IMR-90 (cell line): ENCODE results near the gene CYP4B1. TPM values are rescaled to one million over a fixed set of nuclear protein-coding genes. Genes with fewer than 3 reads are reported as not detected.

Source experiments
- ATAC-seq: fragments of 200-7000 bp; cut with Tn5 transposase; 2 replicates; pipeline ENCODE4 v1.9.1; 2020; ENCODE audit warnings: low read depth, mild to moderate bottlenecking, moderate library complexity
- BruUV-seq: library from RNA; stranded (reverse); fragments of 400-500 nt; replicated peaks from 2 replicates; lab custom pipeline; 2021; lab: Mats Ljungman, UMichigan
- CTCF ChIA-PET: fragments of 300-600 bp; formaldehyde crosslinking; extraction: SDS; loops from one replicate; lab custom pipeline; 2021; ENCODE audit warnings: antibody characterized with exemption; lab: Yijun Ruan, JAX
- POLR2A ChIA-PET: fragments of 300-600 bp; sonication (Branson Sonifier 250); formaldehyde crosslinking; loops from one replicate; lab custom pipeline; 2022; ENCODE audit warnings: antibody characterized with exemption; ENCODE audit not compliant: unreplicated experiment; lab: Charles Lee
- DNase-seq: peaks from one replicate; pipeline ENCODE4 v3.0.0; 2013
- H2AFZ ChIP-seq: replicated peaks from 2 replicates; pipeline ENCODE3; 2013; ENCODE audit warnings: low read length, mild to moderate bottlenecking; ENCODE audit not compliant: poor library complexity
- H2AK5ac ChIP-seq: 2 replicates; pipeline ENCODE4 v1.6.1; 2013; ENCODE audit warnings: low read depth, low read length, inconsistent platforms
- H2AK9ac ChIP-seq: replicated peaks from 2 replicates; pipeline ENCODE3; 2013; ENCODE audit warnings: mild to moderate bottlenecking, low read depth, low read length, moderate library complexity; ENCODE audit not compliant: poor library complexity
- H2BK120ac ChIP-seq: 2 replicates; pipeline ENCODE4 v1.6.1; 2013; ENCODE audit warnings: low read depth, low read length, inconsistent platforms
- H2BK15ac ChIP-seq: 3 replicates; pipeline ENCODE4 v1.6.1; 2013; ENCODE audit warnings: low read depth, low read length, inconsistent platforms
- H2BK20ac ChIP-seq: 2 replicates; pipeline ENCODE4 v1.6.1; 2013; ENCODE audit warnings: low read depth, mild to moderate bottlenecking, inconsistent platforms, low read length, moderate library complexity
- H2BK5ac ChIP-seq: 2 replicates; pipeline ENCODE4 v1.6.1; 2013; ENCODE audit warnings: mild to moderate bottlenecking, low read depth, low read length, inconsistent platforms; ENCODE audit not compliant: poor library complexity, severe bottlenecking
- H3K14ac ChIP-seq: replicated peaks from 2 replicates; pipeline ENCODE4 v1.6.1; 2013; ENCODE audit warnings: low read depth, low read length, inconsistent platforms
- H3K18ac ChIP-seq: 2 replicates; pipeline ENCODE4 v1.6.1; 2013; ENCODE audit warnings: low read depth, low read length, control low read depth
- H3K23ac ChIP-seq: 2 replicates; pipeline ENCODE4 v1.6.1; 2013; ENCODE audit warnings: low read depth, low read length, inconsistent platforms
- H3K27ac ChIP-seq: 2 replicates; pipeline ENCODE4 v1.5.1; 2013; ENCODE audit warnings: mild to moderate bottlenecking, control low read depth, low read length; ENCODE audit not compliant: insufficient read depth
- H3K27me3 ChIP-seq: 2 replicates; pipeline ENCODE4 v1.6.1; 2013; ENCODE audit warnings: low read length; ENCODE audit not compliant: control insufficient read depth, insufficient read depth
- H3K36me3 ChIP-seq: 2 replicates; pipeline ENCODE4 v1.6.1; 2013; ENCODE audit warnings: low read length, mixed read lengths; ENCODE audit not compliant: control insufficient read depth, insufficient read depth
- H3K4ac ChIP-seq: 2 replicates; pipeline ENCODE4 v1.6.1; 2013; ENCODE audit warnings: low read depth, low read length, inconsistent platforms
- H3K4me1 ChIP-seq: 2 replicates; pipeline ENCODE4 v1.6.1; 2013; ENCODE audit warnings: low read length, mixed read lengths; ENCODE audit not compliant: control insufficient read depth, insufficient read depth
- H3K4me2 ChIP-seq: 2 replicates; pipeline ENCODE4 v1.6.1; 2013; ENCODE audit warnings: low read depth, mild to moderate bottlenecking, control low read depth, low read length, moderate library complexity
- H3K4me3 ChIP-seq: 2 replicates; pipeline ENCODE4 v1.5.1; 2013; ENCODE audit warnings: low read depth, mild to moderate bottlenecking, control low read depth, low read length, moderate library complexity; ENCODE audit not compliant: insufficient read depth
- H3K56ac ChIP-seq: 2 replicates; pipeline ENCODE4 v1.6.1; 2013; ENCODE audit warnings: low read length, inconsistent platforms; ENCODE audit not compliant: insufficient read depth; ENCODE audit errors: extremely low read depth
- H3K79me1 ChIP-seq, 2 experiments: 2 replicates each; pipeline ENCODE4 v1.6.1; 2013; ENCODE audit warnings: low read length in 2 of 2, inconsistent platforms in 1 of 2, low read depth in 1 of 2
- H3K9ac ChIP-seq: 2 replicates; pipeline ENCODE4 v1.6.1; 2013; ENCODE audit warnings: low read depth, low read length, control low read depth
- H3K9me1 ChIP-seq: 2 replicates; pipeline ENCODE4 v1.6.1; 2013; ENCODE audit warnings: low read length, inconsistent platforms; ENCODE audit not compliant: insufficient read depth
- H3K9me3 ChIP-seq: 2 replicates; pipeline ENCODE4 v1.6.1; 2013; ENCODE audit warnings: low read length; ENCODE audit not compliant: control insufficient read depth, insufficient read depth
- H4K20me1 ChIP-seq: 2 replicates; pipeline ENCODE4 v1.6.1; 2013; ENCODE audit warnings: low read length, inconsistent platforms; ENCODE audit not compliant: insufficient read depth
- H4K5ac ChIP-seq: 2 replicates; pipeline ENCODE4 v1.6.1; 2013; ENCODE audit warnings: mild to moderate bottlenecking, low read depth, low read length, control low read depth
- H4K8ac ChIP-seq, 2 experiments: 2 replicates each; pipeline ENCODE4 v1.6.1; 2013; ENCODE audit warnings: low read depth in 2 of 2, low read length in 2 of 2, control low read depth in 1 of 2, inconsistent platforms in 1 of 2
- H4K91ac ChIP-seq: 2 replicates; pipeline ENCODE4 v1.6.1; 2013; ENCODE audit warnings: low read depth, low read length, inconsistent platforms; ENCODE audit not compliant: insufficient read depth
- BHLHE40 ChIP-seq: fragments of 150-350 bp; IDR thresholded peaks from 2 replicates; pipeline ENCODE4 v1.6.1; 2016; ENCODE audit warnings: mild to moderate bottlenecking, low read depth, low read length
- CEBPB ChIP-seq: IDR thresholded peaks from 2 replicates; pipeline ENCODE4 v1.6.1; 2012; ENCODE audit warnings: low read depth, low read length, improper control_type of control experiment
- CHD1 ChIP-seq: IDR thresholded peaks from 2 replicates; pipeline ENCODE4 v1.6.1; 2012; ENCODE audit warnings: low read depth, low read length, improper control_type of control experiment
- CTCF ChIP-seq: conservative IDR thresholded peaks from 2 replicates; pipeline ENCODE4 v1.5.1; 2012; ENCODE audit warnings: mild to moderate bottlenecking, low read depth, low read length, improper control_type of control experiment
- ELK1 ChIP-seq: fragments of 150-350 bp; IDR thresholded peaks from 2 replicates; pipeline ENCODE4 v1.6.1; 2016; ENCODE audit warnings: low read depth, mild to moderate bottlenecking, low read length, moderate library complexity, borderline replicate concordance
- FOS ChIP-seq: fragments of 150-350 bp; IDR thresholded peaks from 2 replicates; pipeline ENCODE4 v1.6.1; 2016; ENCODE audit warnings: low read depth, low read length
- MAFK ChIP-seq: IDR thresholded peaks from 2 replicates; pipeline ENCODE4 v1.6.1; 2012; ENCODE audit warnings: low read depth, low read length, improper control_type of control experiment
- MAZ ChIP-seq: IDR thresholded peaks from 2 replicates; pipeline ENCODE4 v1.6.1; 2012; ENCODE audit warnings: low read depth, mild to moderate bottlenecking, low read length, improper control_type of control experiment, moderate library complexity, borderline replicate concordance
- MXI1 ChIP-seq: IDR thresholded peaks from 2 replicates; pipeline ENCODE4 v1.6.1; 2012; ENCODE audit warnings: low read depth, mild to moderate bottlenecking, low read length, moderate library complexity, borderline replicate concordance
- NFE2L2 ChIP-seq: fragments of 150-350 bp; IDR thresholded peaks from 2 replicates; pipeline ENCODE4 v1.6.1; 2016; ENCODE audit warnings: low read depth, mild to moderate bottlenecking, low read length
- POLR2A ChIP-seq: IDR thresholded peaks from 2 replicates; pipeline ENCODE4 v1.6.1; 2012; ENCODE audit warnings: mild to moderate bottlenecking, low read depth, low read length
- RAD21 ChIP-seq: IDR thresholded peaks from 2 replicates; pipeline ENCODE4 v1.6.1; 2012; ENCODE audit warnings: low read length, improper control_type of control experiment
- RCOR1 ChIP-seq: IDR thresholded peaks from 2 replicates; pipeline ENCODE4 v1.6.1; 2012; ENCODE audit warnings: mild to moderate bottlenecking, low read length, improper control_type of control experiment; ENCODE audit not compliant: insufficient replicate concordance
- RFX5 ChIP-seq: IDR thresholded peaks from 2 replicates; pipeline ENCODE4 v1.8.0; 2012; ENCODE audit warnings: low read depth, mild to moderate bottlenecking, low read length, moderate library complexity
- SMC3 ChIP-seq: fragments of 150-350 bp; IDR thresholded peaks from 2 replicates; pipeline ENCODE4 v1.6.1; 2016; ENCODE audit warnings: low read depth, mild to moderate bottlenecking, antibody characterized with exemption, low read length, moderate library complexity
- USF2 ChIP-seq: fragments of 150-350 bp; IDR thresholded peaks from 2 replicates; pipeline ENCODE4 v1.6.1; 2017; ENCODE audit warnings: mild to moderate bottlenecking, antibody characterized with exemption, low read length, low read depth
- WGBS, 2 experiments: methylation state at CpG; one replicate each; pipeline versions ENCODE4 v1.1.5 to v1.1.7; 2013; ENCODE audit warnings: missing lambda C conversion rate in 2 of 2; ENCODE audit not compliant: insufficient read length in 1 of 2; ENCODE audit errors: extremely low coverage in 2 of 2; 5-methylcytosine and 5-hydroxymethylcytosine counted together
- dilution Hi-C: fragments of 300-500 bp; cut with HindIII; formaldehyde crosslinking; loops from one replicate; pipeline ENCODE4 v1.14.3; 2018; ENCODE audit warnings: low sequenced_read_pairs; ENCODE audit not compliant: unreplicated experiment
- in situ Hi-C: fragments of 300-500 bp; cut with MboI; formaldehyde crosslinking; loops from 3 replicates; pipeline ENCODE4 v1.14.3; 2019; ENCODE audit warnings: low sequenced_read_pairs, inconsistent platforms, mixed read lengths
- intact Hi-C: fragments of 100-400 bp; cut with micrococcal nuclease; formaldehyde crosslinking; loops from 2 replicates; pipeline ENCODE4 v1.10.0; 2022
- polyA plus RNA-seq, 3 experiments: library from polyadenylated mRNA; depleted of rRNA; stranded (reverse); fragments of >200 nt; gene quantifications; 2 replicates each; pipeline ENCODE4 v1.2.3, GENCODE V29; 2012; ENCODE audit warnings: low replicate concordance in 1 of 3
- total RNA-seq: library from RNA; depleted of rRNA; stranded (reverse); fragments of >200 nt; gene quantifications from 2 replicates; pipeline ENCODE4 v1.2.3, GENCODE V29; 2012

Gene CYP4B1
- total and polyA plus RNA-seq, 2 of the 4 experiments (the other 2 are of a cell fraction) = not detected

DNA sequence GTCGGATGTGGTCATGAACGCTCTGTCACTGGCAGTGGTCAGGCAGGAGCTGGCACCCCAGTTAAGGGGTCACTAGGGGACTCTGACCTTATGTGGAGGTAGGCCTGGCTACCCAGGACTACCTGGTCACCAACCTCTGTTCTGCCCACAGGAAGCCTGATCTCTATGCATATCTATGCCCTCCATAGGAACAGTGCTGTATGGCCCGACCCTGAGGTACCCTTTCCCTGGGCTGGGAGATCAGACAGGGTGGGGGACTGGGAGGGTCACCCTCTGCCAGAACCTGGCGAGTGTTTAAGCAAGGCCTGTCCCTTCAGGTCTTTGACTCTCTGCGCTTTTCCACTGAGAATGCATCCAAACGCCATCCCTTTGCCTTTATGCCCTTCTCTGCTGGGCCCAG is 19.0 kb downstream of the CYP4B1 start:
- Histone ChIP-seq H4K20me1 (no peaks in the 10 kb centered on the region), H4K8ac (no peak overlapping the region), H3K9me1 (no peaks in the 10 kb centered on the region), H4K91ac (no peak overlapping the region), H4K5ac (no peak overlapping the region), H3K79me1 (no peaks in the 10 kb centered on the region), H3K14ac (no peak overlapping the region), H2AK9ac (no peak overlapping the region), H2AK5ac (no peak overlapping the region), H3K27ac (no peak overlapping the region), H2BK5ac (no peak overlapping the region), H3K36me3 (no peaks in the 10 kb centered on the region), H3K4me2 (no peak overlapping the region), H2AFZ (no peak overlapping the region), H3K4ac (no peak overlapping the region), H2BK20ac (no peak overlapping the region), H3K4me3 (no peak overlapping the region), H2BK15ac (no peak overlapping the region), H2BK120ac (no peak overlapping the region), H3K4me1 (no peaks in the 10 kb centered on the region), H3K27me3 (no peaks in the 10 kb centered on the region), H3K9ac (no peak overlapping the region), H3K9me3 (peaks cover 40% of the 10 kb centered on the region), H3K18ac (no peak overlapping the region), H3K56ac (no peak overlapping the region), H3K23ac (no peak overlapping the region)
- intact Hi-C loops = no loop called here
- CTCF ChIA-PET = no interaction called here
- WGBS, 2 experiments = no CpG with 5 or more reads among the region's 6 CpGs
- dilution Hi-C loops = no loop called here
- no TSS peak for BruUV-seq
- TF ChIP-seq POLR2A (no peak), ELK1 (no peak), SMC3 (no peak), BHLHE40 (no peak), MXI1 (no peak), USF2 (no peak), RCOR1 (no peak), MAZ (no peak), MAFK (no peak), CEBPB (no peak), RAD21 (no peak), CTCF (no peak), FOS (no peak), CHD1 (no peak), NFE2L2 (no peak), RFX5 (no peak)
- in situ Hi-C loops = no loop called here
- DNase-seq (no peak), ATAC-seq (no peak)
- POLR2A ChIA-PET = no interaction called here
